GM12878 (cell line): ENCODE measurements around the gene STX16. TPM values are rescaled to one million over a fixed set of nuclear protein-coding genes. Genes with fewer than 3 reads are reported as not detected.

Experiments used
- ATAC-seq: fragments of 200-7000 bp; cut with Tn5 transposase; 3 replicates; pipeline ENCODE4 v1.9.1; 2020; ENCODE audit warnings: mild to moderate bottlenecking, moderate library complexity
- BruUV-seq: library from RNA; stranded (reverse); fragments of 400-500 nt; replicated peaks from 2 replicates; lab custom pipeline; 2021; lab: Mats Ljungman, UMichigan
- CTCF ChIA-PET: fragments of 300-600 bp; sonication (Branson Sonifier 250); formaldehyde crosslinking; extraction: SDS; loops from one replicate; lab custom pipeline; 2021; ENCODE audit warnings: inconsistent platforms; lab: Yijun Ruan, JAX
- POLR2A ChIA-PET: fragments of 350-600 bp; formaldehyde crosslinking; extraction: SDS; loops from one replicate; lab custom pipeline; 2021; ENCODE audit warnings: inconsistent platforms; lab: Charles Lee
- RAD21 ChIA-PET: fragments of 300-600 bp; sonication (Branson Sonifier 250); formaldehyde crosslinking; loops from one replicate; lab custom pipeline; 2023; ENCODE audit warnings: antibody characterized with exemption; ENCODE audit not compliant: unreplicated experiment; lab: Charles Lee
- SMC1A ChIA-PET: fragments of 300-600 bp; sonication (Branson Sonifier 250); formaldehyde crosslinking; loops from one replicate; lab custom pipeline; 2023; ENCODE audit not compliant: unreplicated experiment, uncharacterized antibody; lab: Charles Lee
- DNase-seq: peaks from one replicate; pipeline ENCODE4 v3.0.0-alpha.2; 2011; ENCODE audit warnings: low read depth, low spot score
- FAIRE-seq: peaks from 3 replicates; lab custom pipeline; 2011; peaks lifted over from hg19 to GRCh38; lab: Jason Lieb, UNC
- H2AFZ ChIP-seq: 2 replicates; pipeline ENCODE4 v1.6.0; 2011; ENCODE audit warnings: low read depth, low read length, control low read depth; ENCODE audit not compliant: control insufficient read depth
- H3K27ac ChIP-seq: 2 replicates; pipeline ENCODE4 v1.5.1; 2011; ENCODE audit warnings: control low read depth; ENCODE audit not compliant: control insufficient read depth, insufficient read depth
- H3K27me3 ChIP-seq, 2 experiments: replicated peaks in 1 of 2; 2 replicates each; pipeline versions ENCODE4 v1.6.0 to v1.6.1; 2011; ENCODE audit warnings: low read length in 1 of 2; ENCODE audit not compliant: control insufficient read depth in 2 of 2, insufficient read depth in 2 of 2
- H3K36me3 ChIP-seq, 2 experiments: 2 replicates each; pipeline ENCODE4 v1.5.1; 2011; ENCODE audit warnings: low read length in 1 of 2; ENCODE audit not compliant: control insufficient read depth in 2 of 2, insufficient read depth in 2 of 2
- H3K4me1 ChIP-seq: 2 replicates; pipeline ENCODE4 v1.6.1; 2011; ENCODE audit warnings: mild to moderate bottlenecking, low read length, moderate library complexity, mixed read lengths; ENCODE audit not compliant: control insufficient read depth, insufficient read depth
- H3K4me2 ChIP-seq: 2 replicates; pipeline ENCODE4 v1.6.0; 2011; ENCODE audit warnings: control low read depth; ENCODE audit not compliant: control insufficient read depth, insufficient read depth
- H3K4me3 ChIP-seq: fragments of 200-600 bp; sonication (generic); 2 replicates; pipeline ENCODE4 v1.5.1; 2016
- H3K79me2 ChIP-seq: 2 replicates; pipeline ENCODE4 v1.6.0; 2011; ENCODE audit warnings: low read length; ENCODE audit not compliant: control insufficient read depth, insufficient read depth
- H3K9ac ChIP-seq: 2 replicates; pipeline ENCODE4 v1.8.0; 2011; ENCODE audit warnings: low read length, control low read depth, mixed read lengths; ENCODE audit not compliant: control insufficient read depth, insufficient read depth
- H3K9me3 ChIP-seq: replicated peaks from 3 replicates; pipeline ENCODE4 v1.5.1; 2011; ENCODE audit warnings: mild to moderate bottlenecking, low read length; ENCODE audit not compliant: control insufficient read depth, insufficient read depth
- H4K20me1 ChIP-seq: 2 replicates; pipeline ENCODE4 v1.6.0; 2011; ENCODE audit not compliant: control insufficient read depth, insufficient read depth
- EED ChIP-seq: sonication (generic); IDR thresholded peaks from 2 replicates; pipeline ENCODE4 v1.6.1; 2016; ENCODE audit warnings: antibody characterized with exemption, low read depth
- EGR1 ChIP-seq, 2 experiments: IDR thresholded peaks; 1 replicate in 1 of 2; 2 replicates in 1 of 2; pipeline ENCODE4 v1.6.1; 2011 to 2012; ENCODE audit warnings: low read depth in 2 of 2, low read length in 2 of 2, borderline replicate concordance in 1 of 2, mild to moderate bottlenecking in 1 of 2, moderate library complexity in 1 of 2
- EP300 ChIP-seq, 2 experiments: fragments of 150-350 bp in 1 of 2; IDR thresholded peaks; 2 replicates each; pipeline ENCODE4 v1.6.1; 2011 to 2012; ENCODE audit warnings: low read depth in 2 of 2, low read length in 2 of 2, borderline replicate concordance in 1 of 2, improper control_type of control experiment in 1 of 2, inconsistent platforms in 1 of 2; ENCODE audit not compliant: control insufficient read depth in 1 of 2
- FOXM1 ChIP-seq: IDR thresholded peaks from 2 replicates; pipeline ENCODE4 v1.6.1; 2012; ENCODE audit warnings: low read depth, mild to moderate bottlenecking, inconsistent platforms, low read length, moderate library complexity
- MTA3 ChIP-seq: IDR thresholded peaks from 2 replicates; pipeline ENCODE4 v1.6.1; 2012; ENCODE audit warnings: low read length, inconsistent platforms, borderline replicate concordance
- MYC ChIP-seq: IDR thresholded peaks from 2 replicates; pipeline ENCODE4 v1.6.1; 2011; ENCODE audit warnings: mild to moderate bottlenecking, low read length, moderate library complexity, inconsistent platforms; ENCODE audit not compliant: insufficient read depth, insufficient replicate concordance, insufficient read length, severe bottlenecking
- POLR2AphosphoS5 ChIP-seq: IDR thresholded peaks from 2 replicates; pipeline ENCODE4 v1.6.1; 2011; ENCODE audit warnings: mild to moderate bottlenecking, low read length, inconsistent platforms
- SUPT20H ChIP-seq: IDR thresholded peaks from 2 replicates; pipeline ENCODE4 v1.6.1; 2011; ENCODE audit warnings: low read depth, mild to moderate bottlenecking, low read length, moderate library complexity, borderline replicate concordance; ENCODE audit not compliant: control insufficient read depth
- TAF1 ChIP-seq: IDR thresholded peaks from 2 replicates; pipeline ENCODE4 v1.6.1; 2011; ENCODE audit warnings: mild to moderate bottlenecking, low read depth, low read length, borderline replicate concordance
- WGBS: methylation state at CpG from one replicate; pipeline ENCODE4 v1.1.6; 2016; ENCODE audit warnings: low lambda C conversion rate; ENCODE audit not compliant: insufficient replicate concordance, insufficient coverage; ENCODE audit errors: missing lambda C conversion rate; 5-methylcytosine and 5-hydroxymethylcytosine counted together
- in situ Hi-C: fragments of 300-500 bp; cut with MboI; formaldehyde crosslinking; loops from 9 replicates; pipeline ENCODE4 v1.14.3; 2018; ENCODE audit warnings: mixed read lengths
- intact Hi-C: fragments of 100-400 bp; cut with micrococcal nuclease; formaldehyde crosslinking; loops from one replicate; pipeline ENCODE4 v1.14.2; 2022; ENCODE audit not compliant: unreplicated experiment
- polyA plus RNA-seq, 11 experiments: library from polyadenylated mRNA; depleted of rRNA in 4 of 11; unstranded in 6 of 11; stranded (reverse) in 5 of 11; fragments of >200 nt; fragmentation: Nextera tagmentation in 4 of 11; fragmentation: Illumina TruSeq in 1 of 11; extraction: Ambion mirVana in 4 of 11; extraction: Trizol in 1 of 11; gene quantifications; 1 replicate in 1 of 11; 2 replicates in 10 of 11; pipeline versions ENCODE4 v1.2.1 to v1.2.3, GENCODE V29; 2011 to 2016; ENCODE audit warnings: inconsistent platforms in 2 of 11, missing spikeins in 2 of 11, low read depth in 1 of 11
- total RNA-seq, 4 experiments: library from RNA; depleted of rRNA in 3 of 4; stranded (reverse); fragments of >200 nt in 3 of 4; fragmentation: Illumina TruSeq in 1 of 4; extraction: Trizol in 1 of 4; gene quantifications; 2 replicates each; pipeline versions ENCODE4 v1.2.1 to v1.2.3, GENCODE V29; 2013 to 2021
- TF ChIP-seq, protein P1 (sequence below): fragments of 450-650 bp; IDR thresholded peaks from 2 replicates; pipeline ENCODE4 v1.6.1; 2018; ENCODE audit warnings: borderline replicate concordance, mild to moderate bottlenecking; ENCODE audit not compliant: partially characterized antibody
- TF ChIP-seq, protein P2 (sequence below): fragments of 450-650 bp; formaldehyde crosslinking; IDR thresholded peaks from 2 replicates; pipeline ENCODE4 v1.4.0; 2020; ENCODE audit warnings: mild to moderate bottlenecking, moderate library complexity
- TF ChIP-seq, protein P3 (sequence below): IDR thresholded peaks from 2 replicates; pipeline ENCODE4 v1.6.1; 2011; ENCODE audit warnings: borderline replicate concordance, low read depth, mild to moderate bottlenecking, moderate library complexity, mixed read lengths, low read length; ENCODE audit not compliant: insufficient read depth; ENCODE audit errors: extremely low read length
- TF ChIP-seq, protein P4 (sequence below): IDR thresholded peaks from 2 replicates; pipeline ENCODE4 v1.6.1; 2012; ENCODE audit warnings: low read depth, low read length, improper control_type of control experiment

The STX16 gene
- total and polyA plus RNA-seq, 10 of the 15 experiments (the other 5 are each of a cell fraction or from before 2014, with no cell fraction given) = 6.3 to 68.4 (median 35.8) TPM

DNA sequence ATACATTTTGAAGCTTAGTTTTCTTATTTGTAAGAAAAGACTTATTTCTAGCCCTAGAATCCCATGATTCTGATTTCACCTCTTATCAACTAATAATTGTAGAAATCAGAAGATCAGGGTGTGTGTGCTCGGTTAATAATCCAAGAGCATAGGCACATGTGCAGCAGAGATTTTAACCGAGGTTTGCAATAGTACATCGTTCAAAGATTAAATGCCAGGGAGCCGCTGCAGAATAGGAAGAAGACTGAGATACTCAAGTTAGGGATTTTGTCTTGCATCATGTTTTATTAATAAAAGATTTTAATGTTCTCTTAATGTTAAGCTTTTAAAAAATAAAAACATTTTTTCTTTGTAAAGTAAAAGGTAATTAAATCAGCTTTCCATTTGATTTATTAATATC lies 6.9 kb downstream of the STX16 start (continued):
- TF ChIP-seq SUPT20H (no peak), EED (no peak)
- TF ChIP-seq, protein P1, sequence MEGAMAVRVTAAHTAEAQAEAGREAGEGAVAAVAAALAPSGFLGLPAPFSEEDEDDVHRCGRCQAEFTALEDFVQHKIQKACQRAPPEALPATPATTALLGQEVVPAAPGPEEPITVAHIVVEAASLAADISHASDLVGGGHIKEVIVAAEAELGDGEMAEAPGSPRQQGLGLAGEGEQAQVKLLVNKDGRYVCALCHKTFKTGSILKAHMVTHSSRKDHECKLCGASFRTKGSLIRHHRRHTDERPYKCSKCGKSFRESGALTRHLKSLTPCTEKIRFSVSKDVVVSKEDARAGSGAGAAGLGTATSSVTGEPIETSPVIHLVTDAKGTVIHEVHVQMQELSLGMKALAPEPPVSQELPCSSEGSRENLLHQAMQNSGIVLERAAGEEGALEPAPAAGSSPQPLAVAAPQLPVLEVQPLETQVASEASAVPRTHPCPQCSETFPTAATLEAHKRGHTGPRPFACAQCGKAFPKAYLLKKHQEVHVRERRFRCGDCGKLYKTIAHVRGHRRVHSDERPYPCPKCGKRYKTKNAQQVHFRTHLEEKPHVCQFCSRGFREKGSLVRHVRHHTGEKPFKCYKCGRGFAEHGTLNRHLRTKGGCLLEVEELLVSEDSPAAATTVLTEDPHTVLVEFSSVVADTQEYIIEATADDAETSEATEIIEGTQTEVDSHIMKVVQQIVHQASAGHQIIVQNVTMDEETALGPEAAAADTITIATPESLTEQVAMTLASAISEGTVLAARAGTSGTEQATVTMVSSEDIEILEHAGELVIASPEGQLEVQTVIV = no peak

DNA sequence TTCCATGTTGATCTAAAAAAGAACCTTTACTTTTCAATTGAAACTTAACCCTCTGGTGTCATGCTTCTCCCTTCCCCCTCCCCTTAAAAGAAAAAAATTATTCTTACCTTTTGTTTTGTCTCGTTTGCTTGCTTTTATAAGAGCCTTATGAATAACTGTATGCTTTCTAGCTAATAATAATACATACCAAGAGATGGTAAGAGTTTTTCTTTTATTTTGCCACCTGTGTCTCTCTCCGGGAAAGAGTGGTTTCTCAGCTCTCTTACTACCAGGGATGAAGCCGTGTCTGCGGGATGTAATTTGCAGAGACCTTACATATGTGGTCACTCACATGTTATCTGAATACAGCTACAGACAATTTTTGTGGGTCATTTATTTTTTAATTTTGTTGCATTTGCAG lies 7.7 kb downstream of the STX16 start:
- no peak for DNase-seq
- ChIA-PET CTCF (interaction anchor here (0.7 to 3.1 kb wide), 8 partner anchors 8 to 563 kb away, joined by 3 to 11 read pairs (median 5); partner anchors contain the start of genes NPEPL1 and STX16), SMC1A (interaction anchor here (1.4 to 3.1 kb wide), 5 partner anchors 9 to 31 kb away, joined by 5 to 17 read pairs (median 10); no protein-coding TSS in a partner anchor), RAD21 (interaction anchor here (0.7 to 2.4 kb wide), 3 partner anchors 8 to 32 kb away, joined by 3 to 9 read pairs (median 5); partner anchors contain the start of gene STX16), POLR2A (interaction anchor here (0.5 kb wide), 1 partner anchor 32 kb away, joined by 4 read pairs; no protein-coding TSS in a partner anchor)
- in situ Hi-C loops = loop anchor here (10.0 to 25.0 kb wide), 3 partner anchors 264 to 1271 kb away; partner anchors contain the start of genes PRELID3B and RBM38
- peaks cover 3 to 21% of the 10 kb centered on the region in 2 experiments for H3K36me3 ChIP-seq
- no peak overlapping the region for H2AFZ ChIP-seq
- BruUV-seq = no TSS peak
- H3K79me2 ChIP-seq = peaks cover 84% of the 10 kb centered on the region
- 95% methylated on average over 4 of the region's 4 CpGs for WGBS
- no peak for ATAC-seq
- H3K4me1 ChIP-seq = peaks cover 13% of the 10 kb centered on the region
- FAIRE-seq = no peak
- H3K4me2 ChIP-seq = 0 out of 2 replicates have a peak overlapping the region, but pooled peaks have one; percentile 30
- H3K27me3 ChIP-seq = no peaks in the 10 kb centered on the region
- intact Hi-C loops = loop anchor here (10.0 kb wide), 3 partner anchors 326 to 376 kb away; partner anchors contain the start of genes ATP5F1E, NELFCD and RAB22A
- no peaks in the 10 kb centered on the region for H4K20me1 ChIP-seq
- no peaks in the 10 kb centered on the region for H3K9me3 ChIP-seq
- no peak overlapping the region for H3K4me3 ChIP-seq
- no peak overlapping the region for H3K27ac ChIP-seq
- H3K9ac ChIP-seq = no peak overlapping the region
- TF ChIP-seq, protein P2, sequence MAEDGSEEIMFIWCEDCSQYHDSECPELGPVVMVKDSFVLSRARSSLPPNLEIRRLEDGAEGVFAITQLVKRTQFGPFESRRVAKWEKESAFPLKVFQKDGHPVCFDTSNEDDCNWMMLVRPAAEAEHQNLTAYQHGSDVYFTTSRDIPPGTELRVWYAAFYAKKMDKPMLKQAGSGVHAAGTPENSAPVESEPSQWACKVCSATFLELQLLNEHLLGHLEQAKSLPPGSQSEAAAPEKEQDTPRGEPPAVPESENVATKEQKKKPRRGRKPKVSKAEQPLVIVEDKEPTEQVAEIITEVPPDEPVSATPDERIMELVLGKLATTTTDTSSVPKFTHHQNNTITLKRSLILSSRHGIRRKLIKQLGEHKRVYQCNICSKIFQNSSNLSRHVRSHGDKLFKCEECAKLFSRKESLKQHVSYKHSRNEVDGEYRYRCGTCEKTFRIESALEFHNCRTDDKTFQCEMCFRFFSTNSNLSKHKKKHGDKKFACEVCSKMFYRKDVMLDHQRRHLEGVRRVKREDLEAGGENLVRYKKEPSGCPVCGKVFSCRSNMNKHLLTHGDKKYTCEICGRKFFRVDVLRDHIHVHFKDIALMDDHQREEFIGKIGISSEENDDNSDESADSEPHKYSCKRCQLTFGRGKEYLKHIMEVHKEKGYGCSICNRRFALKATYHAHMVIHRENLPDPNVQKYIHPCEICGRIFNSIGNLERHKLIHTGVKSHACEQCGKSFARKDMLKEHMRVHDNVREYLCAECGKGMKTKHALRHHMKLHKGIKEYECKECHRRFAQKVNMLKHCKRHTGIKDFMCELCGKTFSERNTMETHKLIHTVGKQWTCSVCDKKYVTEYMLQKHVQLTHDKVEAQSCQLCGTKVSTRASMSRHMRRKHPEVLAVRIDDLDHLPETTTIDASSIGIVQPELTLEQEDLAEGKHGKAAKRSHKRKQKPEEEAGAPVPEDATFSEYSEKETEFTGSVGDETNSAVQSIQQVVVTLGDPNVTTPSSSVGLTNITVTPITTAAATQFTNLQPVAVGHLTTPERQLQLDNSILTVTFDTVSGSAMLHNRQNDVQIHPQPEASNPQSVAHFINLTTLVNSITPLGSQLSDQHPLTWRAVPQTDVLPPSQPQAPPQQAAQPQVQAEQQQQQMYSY (CRISPR knock-in tag) = no peak
- TF ChIP-seq MTA3 (no peak), EGR1 (IDR thresholded peaks at IDR 0.05; ENCODE audit: borderline replicate concordance in 1 of 2, low read depth in 2 of 2, low read length in 2 of 2) (no peak), FOXM1 (no peak), POLR2AphosphoS5 (no peak), MYC (no peak), TAF1 (no peak), EP300 (IDR thresholded peaks at IDR 0.05; ENCODE audit: borderline replicate concordance in 1 of 2, control insufficient read depth in 1 of 2, low read depth in 2 of 2, low read length in 2 of 2) (no peak)
- TF ChIP-seq, protein P3, sequence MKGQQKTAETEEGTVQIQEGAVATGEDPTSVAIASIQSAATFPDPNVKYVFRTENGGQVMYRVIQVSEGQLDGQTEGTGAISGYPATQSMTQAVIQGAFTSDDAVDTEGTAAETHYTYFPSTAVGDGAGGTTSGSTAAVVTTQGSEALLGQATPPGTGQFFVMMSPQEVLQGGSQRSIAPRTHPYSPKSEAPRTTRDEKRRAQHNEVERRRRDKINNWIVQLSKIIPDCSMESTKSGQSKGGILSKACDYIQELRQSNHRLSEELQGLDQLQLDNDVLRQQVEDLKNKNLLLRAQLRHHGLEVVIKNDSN = no peak
- TF ChIP-seq, protein P4, sequence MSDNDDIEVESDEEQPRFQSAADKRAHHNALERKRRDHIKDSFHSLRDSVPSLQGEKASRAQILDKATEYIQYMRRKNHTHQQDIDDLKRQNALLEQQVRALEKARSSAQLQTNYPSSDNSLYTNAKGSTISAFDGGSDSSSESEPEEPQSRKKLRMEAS = no peak
